WI38 (cell line): ENCODE measurements around the gene EPB41L1.

ENCODE experiments used
- H3K4me3 ChIP-seq: 2 replicates; pipeline ENCODE4 v1.5.1; 2011; ENCODE audit warnings: low read depth, mild to moderate bottlenecking, control low read depth, low read length
- CTCF ChIP-seq: IDR thresholded peaks from 2 replicates; pipeline ENCODE4 v1.5.1; 2012; ENCODE audit warnings: low read depth, mild to moderate bottlenecking, control low read depth, low read length

EPB41L1 gene

GRCh38 chr20:36275011-36275410 is 120.5 kb downstream of the EPB41L1 start:
- no peak overlapping the region for H3K4me3 ChIP-seq
- no peak for TF ChIP-seq CTCF

- no peak for TF ChIP-seq CTCF
- H3K4me3 ChIP-seq, result no peak overlapping the region
Observed at GRCh38 chr20:36275441-36276189, 121.1 kb downstream of the EPB41L1 start.

- TF ChIP-seq CTCF, result no peak
- no peak overlapping the region for H3K4me3 ChIP-seq
Observed at GRCh38 chr20:36277546-36277945, 123.0 kb downstream of the EPB41L1 start.

- no peak for TF ChIP-seq CTCF
- H3K4me3 ChIP-seq, result no peak overlapping the region
Observed at GRCh38 chr20:36279362-36279761, 124.8 kb downstream of the EPB41L1 start.

GRCh38 chr20:36279776-36280175 is 125.2 kb downstream of the EPB41L1 start:
- TF ChIP-seq CTCF, result no peak
- H3K4me3 ChIP-seq, result no peak overlapping the region

- H3K4me3 ChIP-seq, result no peak overlapping the region
- TF ChIP-seq CTCF, result no peak
Observed at GRCh38 chr20:36281785-36282380, 127.3 kb downstream of the EPB41L1 start.
